Thoracic aorta (tissue), 2 donors: ENCODE measurements around the gene CHST3. TPM values are rescaled to one million over a fixed set of nuclear protein-coding genes. Genes with fewer than 3 reads are reported as not detected.
"Not testable (repeated sequence)": the region's sequence is repeated elsewhere in the genome, so short reads cannot be mapped to it uniquely, and the experiment has no call there.

ENCODE experiments used
- ATAC-seq: fragments of 150-250 bp; one replicate; pipeline ENCODE4 v1.8.0; 2017; ENCODE audit warnings: low read depth; ENCODE audit not compliant: insufficient number of reproducible peaks, low FRiP score
- DNase-seq: peaks from one replicate; pipeline ENCODE4 v3.0.0-alpha.2; 2020; ENCODE audit warnings: low spot score
- H3K27ac ChIP-seq, 2 donors: fragments of 200-600 bp; sonication (generic); 1 replicate in 1 of 2; 2 replicates in 1 of 2; pipeline ENCODE4 v1.5.1; 2016; ENCODE audit warnings: mild to moderate bottlenecking in 2 of 2, moderate library complexity in 2 of 2
- H3K27me3 ChIP-seq: fragments of 200-600 bp; sonication (generic); replicated peaks from 2 replicates; pipeline ENCODE4 v1.6.0; 2016; ENCODE audit warnings: mild to moderate bottlenecking; ENCODE audit not compliant: insufficient read depth
- H3K36me3 ChIP-seq: fragments of 200-600 bp; sonication (generic); one replicate; pipeline ENCODE4 v1.5.1; 2016
- H3K4me1 ChIP-seq, 2 donors: fragments of 200-600 bp; sonication (generic); 1 replicate in 1 of 2; 2 replicates in 1 of 2; pipeline versions ENCODE4 v1.5.1 to v1.6.0; 2016; ENCODE audit warnings: low read depth in 2 of 2, mild to moderate bottlenecking in 1 of 2; ENCODE audit not compliant: control insufficient read depth in 1 of 2
- H3K4me3 ChIP-seq: fragments of 200-600 bp; sonication (generic); 2 replicates; pipeline ENCODE4 v1.5.1; 2016; ENCODE audit warnings: mild to moderate bottlenecking
- H3K9me3 ChIP-seq: fragments of 200-600 bp; sonication (generic); 2 replicates; pipeline ENCODE4 v1.5.1; 2016
- CTCF ChIP-seq: fragments of 200-600 bp; sonication (generic); IDR thresholded peaks from one replicate; pipeline ENCODE4 v1.5.1; 2019; ENCODE audit warnings: antibody characterized with exemption
- total RNA-seq, 2 donors: library from RNA; depleted of rRNA; stranded (reverse); fragments of >200 nt; gene quantifications; one replicate each; pipeline versions ENCODE4 v1.1.0 to v1.2.3, GENCODE V29; 2016

Gene CHST3
- total RNA-seq, 2 donors from 2014 or later: 54.4 to 80.6 TPM

DNA sequence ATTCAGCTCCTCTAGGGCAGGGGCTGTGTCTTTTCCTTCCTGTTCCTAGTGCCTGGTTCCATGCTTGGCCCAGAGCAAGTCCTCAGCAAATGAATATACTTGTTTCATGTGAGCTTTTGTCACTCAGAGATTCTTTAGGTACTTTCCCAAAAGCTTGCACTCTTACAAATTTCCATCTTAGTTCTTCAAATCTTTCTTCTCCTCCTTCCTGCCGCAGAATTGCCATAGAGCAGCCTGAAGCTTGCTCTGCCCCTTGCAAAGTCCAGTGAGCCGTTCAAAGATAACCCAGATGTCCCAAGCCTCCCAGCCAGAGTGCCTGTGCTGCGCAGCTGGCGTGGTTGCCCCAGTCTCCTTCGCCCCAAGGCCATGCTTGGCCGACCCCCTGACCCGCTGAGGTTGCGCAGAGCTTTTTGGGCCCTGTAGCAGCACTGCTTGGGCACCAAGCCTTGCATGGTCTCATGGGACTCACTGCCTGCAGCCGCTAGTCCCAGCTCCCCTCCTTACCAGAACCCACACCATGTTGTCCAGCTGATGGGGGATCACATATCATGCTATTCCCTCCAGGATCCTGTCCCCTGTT, 20.7 kb downstream of the CHST3 start:
- H3K36me3 ChIP-seq: no peaks in the 10 kb centered on the region
- H3K9me3 ChIP-seq: no peaks in the 10 kb centered on the region
- no peak for TF ChIP-seq CTCF
- H3K4me1 ChIP-seq: peaks cover 56 to 85% of the 10 kb centered on the region in 2 donors
- no peak for ATAC-seq
- no peaks in the 10 kb centered on the region for H3K27me3 ChIP-seq
- no peak overlapping the region for H3K4me3 ChIP-seq
- peak overlapping the region; percentile 71 to 83 for H3K27ac ChIP-seq
- no peak for DNase-seq

- H3K4me3 ChIP-seq: peak overlapping the region; percentile 25
- peak; percentile 32 for TF ChIP-seq CTCF
- peaks cover 51 to 85% of the 10 kb centered on the region in 2 donors for H3K4me1 ChIP-seq
- ATAC-seq (peak; percentile 56), DNase-seq (no peak)
- H3K9me3 ChIP-seq: no peaks in the 10 kb centered on the region
- peak overlapping the region; percentile 71 to 83 for H3K27ac ChIP-seq
- H3K27me3 ChIP-seq: no peaks in the 10 kb centered on the region
- H3K36me3 ChIP-seq: no peaks in the 10 kb centered on the region
These were observed 21.5 kb downstream of the CHST3 start for GRCh38 chr10:71985542-71986250.

DNA sequence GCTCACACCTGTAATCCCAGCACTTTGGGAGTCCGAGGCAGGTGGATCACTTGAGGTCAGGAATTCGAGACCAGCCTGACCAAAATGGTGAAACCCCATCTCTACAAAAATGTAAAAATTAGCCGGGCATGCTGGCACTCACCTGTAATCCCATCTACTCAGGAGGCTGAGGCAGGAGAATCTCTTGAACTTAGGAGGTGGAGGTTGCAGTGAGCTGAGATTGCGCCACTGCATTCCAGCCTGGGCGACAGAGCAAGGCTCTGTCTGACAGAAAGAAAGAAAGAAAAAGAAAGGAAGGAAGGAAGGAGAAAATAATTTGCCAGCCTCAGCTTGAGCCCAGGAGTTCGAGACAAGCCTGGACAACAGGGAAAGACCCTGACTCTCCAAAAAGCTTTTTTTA, 24.7 kb downstream of the CHST3 start:
- H3K4me3 ChIP-seq, H3K9me3 ChIP-seq, H3K36me3 ChIP-seq, DNase-seq, ATAC-seq, H3K27me3 ChIP-seq: not testable (repeated sequence)
- Histone ChIP-seq H3K27ac (peak overlapping the region in 1 of 2 donors; percentile 18), H3K4me1 (peaks cover 30 to 73% of the 10 kb centered on the region in 2 donors)

- Histone ChIP-seq H3K27me3 (no peaks in the 10 kb centered on the region), H3K27ac (no peak overlapping the region), H3K36me3 (no peaks in the 10 kb centered on the region), H3K4me1 (peaks cover 25 to 68% of the 10 kb centered on the region in 2 donors), H3K9me3 (no peaks in the 10 kb centered on the region), H3K4me3 (no peak overlapping the region)
- ATAC-seq (no peak), DNase-seq (no peak)
- no peak for TF ChIP-seq CTCF
These were observed 25.7 kb downstream of the CHST3 start for GRCh38 chr10:71989661-71990454.

- no peak for DNase-seq
- H3K27ac ChIP-seq: no peak overlapping the region
These were observed 26.6 kb downstream of the CHST3 start for GRCh38 chr10:71990706-71991269.

More at GRCh38 chr10:71990706-71991269, 26.6 kb downstream of the CHST3 start:
- no peak for TF ChIP-seq CTCF
- Histone ChIP-seq H3K9me3 (no peaks in the 10 kb centered on the region), H3K4me3 (no peak overlapping the region), H3K4me1 (peaks cover 24 to 68% of the 10 kb centered on the region in 2 donors), H3K36me3 (no peaks in the 10 kb centered on the region), H3K27me3 (no peaks in the 10 kb centered on the region)
- ATAC-seq: no peak
